Cardiac muscle cell (in vitro differentiated cells and primary cell): ENCODE data around the gene RACGAP1. TPM values are rescaled to one million over a fixed set of nuclear protein-coding genes. Genes with fewer than 3 reads are reported as not detected.
A peak's percentile ranks its signal among the peaks of the same experiment; 100 is the strongest.

ENCODE experiments used
- DNase-seq, 2 donors: peaks; one replicate each; pipeline versions ENCODE4 v3.0.0 to v3.0.0-alpha.2; 2010 to 2017; ENCODE audit warnings: low read depth in 1 of 2, low spot score in 1 of 2
- H3K27ac ChIP-seq: fragments of 200-600 bp; sonication (generic); 2 replicates; pipeline ENCODE4 v1.5.1; 2016
- H3K27me3 ChIP-seq: fragments of 200-600 bp; sonication (generic); 2 replicates; pipeline ENCODE4 v1.6.0; 2016; ENCODE audit warnings: control low read depth
- H3K36me3 ChIP-seq: fragments of 200-600 bp; sonication (generic); 2 replicates; pipeline ENCODE4 v1.5.1; 2016; ENCODE audit warnings: control low read depth
- H3K4me1 ChIP-seq: fragments of 200-600 bp; sonication (generic); 2 replicates; pipeline ENCODE4 v1.8.1; 2017; ENCODE audit warnings: low read depth, mild to moderate bottlenecking, mixed run types
- H3K4me3 ChIP-seq: fragments of 200-600 bp; sonication (generic); 2 replicates; pipeline ENCODE4 v1.5.1; 2016; ENCODE audit warnings: mild to moderate bottlenecking
- H3K9me3 ChIP-seq: fragments of 200-600 bp; sonication (generic); 2 replicates; pipeline ENCODE4 v1.5.1; 2017; ENCODE audit warnings: low read depth, mild to moderate bottlenecking, control low read depth
- CTCF ChIP-seq: IDR thresholded peaks from 2 replicates; pipeline ENCODE4 v1.5.1; 2012; ENCODE audit warnings: low read depth, mild to moderate bottlenecking, low read length
- polyA plus RNA-seq: library from polyadenylated mRNA; unstranded; fragments of >200 nt; fragmentation: Nextera tagmentation; extraction: Ambion mirVana; gene quantifications from 2 replicates; pipeline ENCODE4 v1.2.1, GENCODE V29; 2016
- total RNA-seq: library from RNA; depleted of rRNA; stranded (reverse); fragments of >200 nt; gene quantifications from 2 replicates; pipeline ENCODE4 v1.2.3, GENCODE V29; 2016

RACGAP1 gene
- total and polyA plus RNA-seq, 2 experiments from 2014 or later, result 13.4 to 63.9 TPM

GRCh38 chr12:49982246-49983087, 42.8 kb downstream of the RACGAP1 start:
- no peaks in the 10 kb centered on the region for H3K36me3 ChIP-seq
- peak in 1 of 2 donors; percentile 52 for DNase-seq
- no peak overlapping the region for H3K4me3 ChIP-seq
- peaks cover 36% of the 10 kb centered on the region for H3K4me1 ChIP-seq
- no peak overlapping the region for H3K27ac ChIP-seq
- H3K9me3 ChIP-seq, result no peaks in the 10 kb centered on the region
- TF ChIP-seq CTCF, result no peak
- H3K27me3 ChIP-seq, result no peaks in the 10 kb centered on the region

DNA sequence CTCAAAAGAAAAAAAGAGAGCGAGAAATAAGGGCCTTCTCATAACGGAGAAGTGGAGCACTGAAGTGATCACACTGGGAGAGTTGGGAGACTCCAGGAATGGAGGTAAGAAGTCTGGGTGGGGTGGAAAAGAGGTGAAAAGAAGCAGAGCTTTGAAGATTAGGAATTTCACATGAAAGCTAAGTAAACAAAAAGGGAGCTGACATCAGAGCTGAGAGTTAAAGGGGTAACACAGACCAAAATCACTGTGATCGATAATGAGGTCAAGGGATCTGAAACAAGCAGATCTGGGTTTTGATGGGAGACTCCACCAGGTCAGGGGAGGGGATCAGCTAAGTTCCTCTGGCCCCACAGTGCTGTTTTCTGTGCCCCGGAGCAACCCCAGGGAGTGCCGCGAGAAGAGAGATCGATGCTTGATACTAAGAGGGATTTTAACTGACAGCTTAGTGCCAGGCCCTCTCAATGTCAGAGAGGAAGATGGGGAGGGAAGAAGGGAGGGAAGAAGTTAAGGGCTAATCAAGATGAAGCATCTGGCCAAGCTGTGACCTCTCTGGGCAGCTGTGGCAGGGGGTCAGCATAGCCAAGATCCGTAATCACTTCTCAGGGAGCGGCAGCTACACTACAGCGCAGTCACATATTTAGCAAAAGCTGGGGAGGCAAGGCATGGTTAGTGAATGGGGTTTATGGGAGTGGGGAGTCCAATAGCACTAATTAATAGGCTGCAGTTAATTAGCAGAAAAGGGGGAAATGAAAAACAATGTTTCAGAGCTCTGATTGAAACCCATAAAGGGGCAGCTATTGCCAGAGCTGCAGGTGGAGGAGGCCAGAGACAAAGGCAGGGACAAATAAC, 44.6 kb downstream of the RACGAP1 start:
- H3K27ac ChIP-seq, result no peak overlapping the region
- DNase-seq, result no peak
- no peak overlapping the region for H3K4me3 ChIP-seq
- H3K4me1 ChIP-seq, result peaks cover 37% of the 10 kb centered on the region
- H3K9me3 ChIP-seq, result no peaks in the 10 kb centered on the region
- H3K27me3 ChIP-seq, result no peaks in the 10 kb centered on the region
- H3K36me3 ChIP-seq, result no peaks in the 10 kb centered on the region
- no peak for TF ChIP-seq CTCF

GRCh38 chr12:49979791-49980190, 45.5 kb downstream of the RACGAP1 start:
- H3K4me1 ChIP-seq, result peaks cover 41% of the 10 kb centered on the region
- TF ChIP-seq CTCF, result no peak
- no peak overlapping the region for H3K4me3 ChIP-seq
- no peaks in the 10 kb centered on the region for H3K9me3 ChIP-seq
- no peak for DNase-seq
- H3K27me3 ChIP-seq, result no peaks in the 10 kb centered on the region
- H3K27ac ChIP-seq, result no peak overlapping the region
- H3K36me3 ChIP-seq, result no peaks in the 10 kb centered on the region

DNA sequence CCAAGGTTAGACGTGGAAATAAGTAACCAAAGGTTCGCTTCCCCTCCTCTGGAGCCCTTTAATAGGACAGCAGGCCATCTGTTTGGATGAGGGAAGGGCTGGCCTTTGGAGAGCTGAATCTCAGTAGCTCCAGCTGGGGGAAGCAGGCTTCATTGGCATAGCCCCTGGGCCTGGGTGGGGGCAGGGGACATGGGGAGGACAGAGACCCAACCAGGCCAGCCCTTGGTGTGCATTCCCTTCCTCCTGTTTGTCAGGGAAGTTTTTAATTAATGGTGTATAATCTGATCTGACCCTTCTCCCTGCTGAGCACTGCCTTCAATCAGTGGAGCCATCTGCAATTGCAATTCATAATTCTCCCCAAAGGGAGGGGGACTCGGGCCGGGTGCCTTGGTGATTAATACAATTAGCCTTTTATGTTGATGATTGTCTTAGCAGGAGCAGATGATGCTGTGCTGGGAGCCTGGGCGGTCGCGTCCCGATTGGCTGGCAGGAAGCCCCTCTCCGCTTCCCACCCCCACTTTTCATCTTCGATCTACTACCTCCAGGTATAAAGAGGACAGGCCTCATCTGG, 46.2 kb downstream of the RACGAP1 start:
- Histone ChIP-seq H3K27me3 (no peaks in the 10 kb centered on the region), H3K36me3 (no peaks in the 10 kb centered on the region), H3K4me3 (no peak overlapping the region), H3K4me1 (peaks cover 36% of the 10 kb centered on the region), H3K27ac (no peak overlapping the region), H3K9me3 (no peaks in the 10 kb centered on the region)
- DNase-seq, result no peak
- TF ChIP-seq CTCF, result no peak

DNA sequence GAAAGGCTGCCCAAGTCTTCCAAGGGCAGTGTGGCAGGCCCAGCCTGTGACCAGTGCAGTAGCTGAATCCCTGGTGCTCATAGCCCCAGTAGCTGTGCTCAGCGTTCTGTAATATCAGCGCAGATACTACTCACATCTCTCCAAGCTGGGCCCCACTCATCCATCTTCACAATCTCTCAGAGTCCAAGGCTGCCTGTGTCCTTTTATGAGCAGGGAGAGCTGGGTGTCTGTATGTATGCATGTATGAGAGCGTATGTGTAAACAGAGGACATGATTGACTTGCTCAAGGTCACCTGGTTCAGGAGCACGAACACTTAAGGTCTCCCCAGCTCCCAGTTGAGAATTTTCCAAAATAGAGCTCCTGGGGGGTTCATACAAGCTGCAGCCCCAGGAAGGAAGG, 47.2 kb downstream of the RACGAP1 start:
- Histone ChIP-seq H3K4me1 (peaks cover 29% of the 10 kb centered on the region), H3K27me3 (no peaks in the 10 kb centered on the region), H3K36me3 (no peaks in the 10 kb centered on the region), H3K27ac (no peak overlapping the region), H3K9me3 (no peaks in the 10 kb centered on the region), H3K4me3 (no peak overlapping the region)
- no peak for TF ChIP-seq CTCF
- DNase-seq, result no peak
